ENCODE data around the gene MARCHF11.

The MARCHF11 gene

GRCh38 chr5:16049761-16050160 lies 129.8 kb downstream of the MARCHF11 start:
- no peak for TF ChIP-seq CTCF (IDR thresholded peaks at IDR 0.05; ENCODE audit: low read depth, low read length, missing control alignments)
- no peak overlapping the region for H3K4me3 ChIP-seq (ENCODE audit: low read depth, low read length)
- DNase-seq (ENCODE audit: low read depth), result no peak

GRCh38 chr5:16048132-16048531 lies 131.5 kb downstream of the MARCHF11 start:
- no peak for TF ChIP-seq CTCF (IDR thresholded peaks at IDR 0.05; ENCODE audit: low read depth, low read length, missing control alignments)
- no peak for DNase-seq (ENCODE audit: low read depth)
- no peak overlapping the region for H3K4me3 ChIP-seq (ENCODE audit: low read depth, low read length)

GRCh38 chr5:16043349-16043965 lies 136.1 kb downstream of the MARCHF11 start:
- no peak for TF ChIP-seq CTCF (IDR thresholded peaks at IDR 0.05; ENCODE audit: low read depth, low read length, missing control alignments)
- H3K4me3 ChIP-seq (ENCODE audit: low read depth, low read length), result no peak overlapping the region
- DNase-seq (ENCODE audit: low read depth), result no peak

GRCh38 chr5:16037121-16037845 lies 142.3 kb downstream of the MARCHF11 start:
- no peak overlapping the region for H3K4me3 ChIP-seq (ENCODE audit: low read depth, low read length)
- no peak for TF ChIP-seq CTCF (IDR thresholded peaks at IDR 0.05; ENCODE audit: low read depth, low read length, missing control alignments)
- DNase-seq (ENCODE audit: low read depth), result no peak

- TF ChIP-seq CTCF (IDR thresholded peaks at IDR 0.05; ENCODE audit: low read depth, low read length, missing control alignments), result no peak
- no peak for DNase-seq (ENCODE audit: low read depth)
These were observed 145.1 kb downstream of the MARCHF11 start for GRCh38 chr5:16034319-16035001.

GRCh38 chr5:16033187-16033925 lies 146.2 kb downstream of the MARCHF11 start:
- DNase-seq (ENCODE audit: low read depth), result no peak

More at GRCh38 chr5:16034319-16035001, 145.1 kb downstream of the MARCHF11 start:
- H3K4me3 ChIP-seq (ENCODE audit: low read depth, low read length), result no peak overlapping the region

More at GRCh38 chr5:16033187-16033925, 146.2 kb downstream of the MARCHF11 start:
- no peak for TF ChIP-seq CTCF (IDR thresholded peaks at IDR 0.05; ENCODE audit: low read depth, low read length, missing control alignments)
- no peak overlapping the region for H3K4me3 ChIP-seq (ENCODE audit: low read depth, low read length)
